ENCODE measurements around the gene TXLNG. TPM values are rescaled to one million over a fixed set of nuclear protein-coding genes. Genes with fewer than 3 reads are reported as not detected.
A peak's percentile ranks its signal among the peaks of the same experiment; 100 is the strongest.

Gene TXLNG
- total and polyA plus RNA-seq, 3 donors from 2014 or later, result 9.2 to 14.0 (median 13.7) TPM

GRCh38 chrX:16839219-16839851, 53.1 kb downstream of the TXLNG start:
- Histone ChIP-seq H3K4me3 (no peak overlapping the region), H3K36me3 (ENCODE audit: low read depth, missing control alignments) (no peaks in the 10 kb centered on the region), H3K4me1 (no peaks in the 10 kb centered on the region), H3K27ac (peak overlapping the region in 1 of 2 donors; percentile 25), H3K9me3 (no peaks in the 10 kb centered on the region), H3K27me3 (no peaks in the 10 kb centered on the region)
- WGBS, 2 donors, result 34 to 46% methylated on average over 4 to 5 of the region's 5 CpGs
- DNase-seq, result no peak
- intact Hi-C loops (cut with DNase I; ENCODE audit: low total_unique reads), result no loop called here
- TF ChIP-seq CTCF (IDR thresholded peaks at IDR 0.05) (no peak), POLR2A (IDR thresholded peaks at IDR 0.05) (no peak)

GRCh38 chrX:16839852-16840460, 53.7 kb downstream of the TXLNG start:
- no peaks in the 10 kb centered on the region for H3K36me3 ChIP-seq (ENCODE audit: low read depth, missing control alignments)
- TF ChIP-seq CTCF (IDR thresholded peaks at IDR 0.05) (no peak), POLR2A (IDR thresholded peaks at IDR 0.05) (no peak)
- no peak overlapping the region for H3K4me3 ChIP-seq
- H3K27ac ChIP-seq, result no peak overlapping the region
- DNase-seq, result no peak
- 62 to 66% methylated on average over 5 to 14 of the region's 14 CpGs for WGBS, 2 donors
- H3K4me1 ChIP-seq, result no peaks in the 10 kb centered on the region
- intact Hi-C loops (cut with DNase I; ENCODE audit: low total_unique reads), result no loop called here
- H3K27me3 ChIP-seq, result no peaks in the 10 kb centered on the region
- H3K9me3 ChIP-seq, result no peaks in the 10 kb centered on the region

- DNase-seq, result no peak
- intact Hi-C loops (cut with DNase I; ENCODE audit: low total_unique reads), result no loop called here
- H3K27ac ChIP-seq, result no peak overlapping the region
- TF ChIP-seq POLR2A (IDR thresholded peaks at IDR 0.05) (no peak), CTCF (IDR thresholded peaks at IDR 0.05) (no peak)
- H3K4me3 ChIP-seq, result no peak overlapping the region
- no peaks in the 10 kb centered on the region for H3K36me3 ChIP-seq (ENCODE audit: low read depth, missing control alignments)
- H3K9me3 ChIP-seq, result no peaks in the 10 kb centered on the region
- no peaks in the 10 kb centered on the region for H3K27me3 ChIP-seq
- no peaks in the 10 kb centered on the region for H3K4me1 ChIP-seq
- 46 to 71% methylated on average over 3 of the region's 3 CpGs for WGBS, 2 donors
Measured at GRCh38 chrX:16842684-16843083, 56.4 kb downstream of the TXLNG start.

DNA sequence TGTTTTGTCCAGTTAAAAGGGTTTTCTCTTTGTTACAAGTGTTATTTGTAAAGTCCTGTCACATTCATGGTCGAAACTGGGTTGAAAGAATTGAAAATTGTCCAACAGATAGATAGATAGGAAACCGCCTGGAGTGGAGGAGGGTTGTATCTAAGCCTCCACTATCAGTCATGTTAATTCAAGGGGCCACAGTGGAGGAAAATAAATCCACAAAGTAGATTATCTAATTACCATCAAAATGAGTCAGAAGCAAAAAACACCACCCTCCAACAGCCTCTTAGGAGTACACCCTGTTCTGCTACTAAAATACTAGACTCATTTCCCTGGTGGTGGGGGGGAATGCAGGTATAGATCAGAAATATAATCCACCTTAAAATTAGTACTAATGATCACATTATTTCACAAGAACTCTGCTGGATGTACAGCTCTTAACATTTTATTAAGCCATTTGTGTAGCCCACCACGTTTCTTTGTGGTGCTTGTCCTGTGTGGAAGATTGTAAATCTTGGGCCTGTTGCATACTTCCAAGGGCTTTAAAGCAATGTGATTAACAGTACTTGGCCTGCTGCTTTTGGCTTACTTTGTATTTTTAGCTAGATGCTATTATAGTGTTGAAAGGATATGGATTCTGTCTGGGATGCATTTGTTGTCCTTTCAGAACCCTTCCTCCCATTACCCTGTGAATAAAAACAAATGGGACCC, 57.1 kb downstream of the TXLNG start:
- Histone ChIP-seq H3K36me3 (ENCODE audit: low read depth, missing control alignments) (no peaks in the 10 kb centered on the region), H3K27me3 (no peaks in the 10 kb centered on the region), H3K27ac (no peak overlapping the region), H3K4me1 (no peaks in the 10 kb centered on the region), H3K4me3 (no peak overlapping the region), H3K9me3 (no peaks in the 10 kb centered on the region)
- intact Hi-C loops (cut with DNase I; ENCODE audit: low total_unique reads), result no loop called here
- TF ChIP-seq CTCF (IDR thresholded peaks at IDR 0.05) (no peak), POLR2A (IDR thresholded peaks at IDR 0.05) (no peak)
- WGBS, 2 donors, result 51 to 65% methylated on average over 3 of the region's 3 CpGs
- no peak for DNase-seq

Measured in testis (tissue), 3 donors.